NCI-H1092 (cell line): ENCODE data around the gene GPR119.
"Not testable (repeated sequence)": the region's sequence is repeated elsewhere in the genome, so short reads cannot be mapped to it uniquely, and the experiment has no call there.

Experiments
- DNase-seq: peaks from one replicate; lab custom pipeline; 2025; lab: John Stamatoyannopoulos, UW

The GPR119 gene

DNA sequence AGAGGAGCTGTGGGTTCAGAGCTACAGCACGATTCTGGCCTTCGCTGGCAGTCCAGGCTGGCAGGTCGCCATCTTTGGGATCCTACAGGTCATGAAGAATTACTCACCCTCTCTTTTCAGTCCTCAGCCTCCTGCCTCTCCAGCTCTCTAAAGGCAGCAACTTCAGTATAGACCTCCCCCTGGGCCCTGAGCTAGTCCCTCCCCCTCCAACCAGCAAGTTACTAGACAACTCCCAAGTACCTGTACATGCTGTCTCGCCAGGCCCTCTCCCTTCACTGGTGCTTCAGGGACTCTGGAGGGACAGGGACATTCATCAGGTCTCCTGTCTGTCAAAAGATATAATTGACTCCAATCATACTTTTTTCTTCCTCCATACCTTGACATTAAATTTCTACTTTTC is at the start of gene GPR119:
Gene GPR119, minus strand, starts transcription at position 155 of the 400 bp plus-strand sequence. CDS start 227 bp downstream, outside the sequence.
- no peak for DNase-seq

- not testable (repeated sequence) for DNase-seq
Observed at GRCh38 chrX:130429236-130429635, 43.8 kb upstream of the GPR119 start.

GRCh38 chrX:130426531-130426930 is 41.1 kb upstream of the GPR119 start:
- DNase-seq = no peak

DNA sequence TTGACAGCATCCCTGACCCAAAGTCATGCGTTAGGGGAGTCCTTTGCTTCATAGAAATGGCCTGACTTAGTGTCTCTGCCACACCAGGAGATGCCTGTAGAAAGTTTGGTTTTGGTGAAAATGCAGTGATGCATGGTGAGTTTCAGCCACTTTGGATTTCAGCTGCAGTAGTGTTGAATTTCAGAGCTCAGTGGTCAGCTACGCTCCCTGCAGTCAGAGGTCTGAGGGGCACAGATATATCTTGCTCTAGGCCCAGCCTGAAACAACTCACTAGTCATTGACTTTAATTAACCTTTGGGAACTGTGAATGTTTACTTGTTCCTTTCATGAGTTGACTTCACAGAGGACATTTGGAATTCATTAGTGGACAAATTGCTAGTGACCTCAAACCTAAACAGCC is 33.8 kb upstream of the GPR119 start:
- DNase-seq = no peak

DNA sequence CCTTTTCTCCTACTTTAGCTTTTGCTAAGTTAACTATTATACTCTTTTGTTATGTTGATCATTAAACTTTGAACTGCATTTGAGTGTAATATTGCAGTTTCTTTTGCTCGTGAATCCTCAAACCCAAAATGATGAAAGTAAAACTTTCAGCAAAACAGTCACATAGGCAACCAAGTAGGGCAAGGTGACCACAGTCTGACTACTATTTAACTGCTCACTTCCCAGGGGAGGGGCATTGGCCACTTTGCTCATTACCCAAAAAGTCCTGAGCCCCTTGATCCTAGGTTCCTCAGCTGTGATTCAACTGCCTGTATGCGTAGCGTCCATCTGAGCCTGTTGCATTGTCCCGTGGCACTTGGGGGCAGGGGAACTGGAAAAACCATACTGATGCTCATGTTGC is 33.3 kb upstream of the GPR119 start:
- no peak for DNase-seq

DNA sequence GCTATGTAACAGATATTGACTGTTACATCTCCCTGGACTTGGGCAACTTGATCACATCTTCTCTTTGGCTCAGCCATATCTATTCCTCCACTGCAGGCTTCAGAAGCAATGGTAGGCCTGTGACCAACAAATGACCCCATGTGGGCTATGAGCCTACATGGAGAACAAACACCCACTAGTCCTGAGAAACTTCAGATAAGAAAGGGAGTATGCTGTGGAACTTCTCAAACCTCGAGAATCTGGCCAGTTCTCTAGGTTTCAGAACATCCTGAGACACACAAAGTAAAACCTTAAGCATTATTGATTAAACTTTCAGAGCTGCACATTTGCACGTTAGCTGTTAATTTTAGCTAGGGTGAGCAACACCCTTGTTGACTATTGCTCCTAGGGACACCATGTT is 32.6 kb upstream of the GPR119 start:
- no peak for DNase-seq

DNA sequence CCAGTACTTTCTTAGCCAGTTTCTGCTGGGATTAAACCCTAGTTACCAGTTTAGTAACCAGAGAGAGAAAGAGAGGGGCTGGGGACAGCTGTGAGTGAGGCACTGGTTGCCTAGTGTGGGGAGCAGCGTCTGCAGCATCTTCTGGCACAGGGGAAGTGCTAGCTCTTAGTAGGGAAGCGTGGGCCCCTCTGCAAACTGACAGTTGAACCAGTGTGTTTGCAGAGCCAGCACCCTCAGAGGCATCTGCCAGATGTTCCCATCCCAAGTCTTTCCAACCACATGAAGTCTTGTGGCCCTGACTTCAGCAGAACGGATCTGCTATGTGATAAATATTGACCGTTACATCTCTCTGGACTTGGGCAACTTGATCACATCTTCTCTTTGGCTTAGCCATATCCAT is 31.3 kb upstream of the GPR119 start:
- no peak for DNase-seq

DNA sequence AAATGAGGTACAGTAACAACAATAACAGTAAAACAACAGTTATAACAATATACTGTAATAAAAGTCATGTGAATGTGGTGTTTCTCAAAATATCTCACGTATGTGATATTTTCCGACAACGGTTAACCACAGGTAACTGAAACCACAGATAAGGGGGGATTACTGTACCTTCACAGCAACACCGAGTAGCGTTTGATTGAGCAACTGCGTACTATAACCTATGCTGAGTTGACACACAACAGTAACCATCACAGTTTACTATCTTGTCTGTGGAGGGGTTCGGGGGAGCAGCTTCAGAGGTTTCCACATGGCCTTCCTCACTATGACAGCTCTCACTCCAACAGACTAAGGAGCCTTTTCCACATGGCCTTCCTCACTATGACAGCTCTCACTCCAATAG is 29.7 kb upstream of the GPR119 start:
- no peak for DNase-seq

DNA sequence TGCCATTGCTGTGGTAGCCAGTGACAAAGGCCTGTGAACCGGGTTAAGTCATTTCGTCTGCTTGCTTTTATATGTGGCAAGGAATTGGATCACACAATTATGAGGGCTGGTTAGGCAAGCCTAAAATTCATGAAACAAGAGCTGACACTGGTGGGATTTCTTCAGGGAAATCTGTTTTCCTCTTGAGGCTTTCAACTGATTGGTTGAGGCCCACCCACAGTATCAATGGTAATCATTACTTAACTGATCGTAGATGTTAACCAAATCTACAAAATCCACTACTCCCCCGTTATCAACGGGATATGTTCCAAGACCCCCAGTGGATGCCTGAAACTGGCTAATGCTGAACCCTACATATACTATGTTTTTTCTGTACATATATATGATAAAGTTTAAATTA is 29.3 kb upstream of the GPR119 start:
- no peak for DNase-seq

DNA sequence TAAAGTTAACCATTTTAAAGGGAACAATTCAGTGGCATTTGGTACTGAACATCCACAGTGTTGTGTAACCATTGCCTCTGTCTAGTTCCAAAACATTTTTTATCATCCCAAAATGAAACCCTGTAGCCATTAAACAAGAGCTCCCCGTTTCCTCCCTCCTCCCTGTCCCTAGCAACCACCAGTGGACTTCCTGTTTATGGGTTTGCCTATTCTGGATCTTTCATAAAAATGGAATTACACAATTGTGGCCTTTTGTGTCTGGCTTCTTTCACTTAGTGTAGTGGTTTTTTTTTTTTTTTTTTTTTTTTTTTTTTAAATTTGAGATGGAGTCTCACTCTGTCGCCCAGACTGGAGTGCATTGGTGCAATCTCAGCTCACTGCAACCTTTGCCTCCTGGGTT is 27.9 kb upstream of the GPR119 start:
- no peak for DNase-seq

DNA sequence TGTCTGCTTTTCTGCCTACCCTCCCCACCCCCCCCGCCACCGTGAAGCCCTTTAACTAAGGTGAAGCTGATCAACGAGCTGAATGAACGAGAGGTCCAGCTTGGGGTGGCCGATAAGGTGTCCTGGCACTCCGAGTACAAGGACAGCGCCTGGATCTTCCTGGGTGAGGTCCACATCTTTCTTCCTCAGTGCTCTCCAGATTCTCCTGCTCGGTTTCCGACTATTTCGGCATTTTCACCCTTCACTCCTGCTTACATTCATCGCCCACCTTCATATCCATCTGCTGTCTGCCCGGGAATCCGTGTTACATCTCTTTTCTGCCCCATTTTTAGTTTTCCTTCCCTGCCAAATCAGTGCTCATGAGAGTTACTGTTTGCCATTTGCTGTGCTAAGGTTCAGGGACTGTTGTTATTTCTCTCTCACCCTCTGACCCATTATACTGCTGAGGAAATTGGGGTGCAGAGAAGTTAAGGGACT is 16.8 kb upstream of the GPR119 start:
- DNase-seq = no peak

GRCh38 chrX:130401415-130402207 is 16.1 kb upstream of the GPR119 start, which contains the start of gene RBMX2:
TSS of gene RBMX2 (plus strand) at chrX:130401987. CDS start at chrX:130402033, 46 bp downstream.
- peak; percentile 70 for DNase-seq

GRCh38 chrX:130395341-130395740 is 9.9 kb upstream of the GPR119 start:
- no peak for DNase-seq

- DNase-seq = peak; percentile 8
Observed at GRCh38 chrX:130393451-130394074, 8.1 kb upstream of the GPR119 start.

DNA sequence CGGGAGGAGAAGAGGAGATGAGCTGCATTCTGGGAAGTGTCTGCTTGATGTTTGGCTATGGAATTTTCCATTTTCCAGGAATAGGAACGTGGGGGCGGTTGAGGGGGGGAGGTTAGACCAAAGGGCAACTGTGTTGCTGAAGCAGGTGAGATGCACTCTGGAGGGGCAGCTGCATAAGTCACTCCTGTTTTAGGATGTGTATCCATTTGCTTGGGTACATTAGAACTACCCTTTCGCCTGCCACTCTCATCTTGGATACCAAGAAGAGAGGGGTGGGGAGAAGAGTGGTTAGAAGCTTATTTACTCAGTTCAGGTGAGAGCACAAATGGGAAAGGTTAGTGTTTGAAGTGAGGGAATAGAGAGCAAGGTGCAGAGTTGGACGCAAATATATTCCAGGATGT is 934 bp upstream of the GPR119 start:
- DNase-seq = no peak

DNA sequence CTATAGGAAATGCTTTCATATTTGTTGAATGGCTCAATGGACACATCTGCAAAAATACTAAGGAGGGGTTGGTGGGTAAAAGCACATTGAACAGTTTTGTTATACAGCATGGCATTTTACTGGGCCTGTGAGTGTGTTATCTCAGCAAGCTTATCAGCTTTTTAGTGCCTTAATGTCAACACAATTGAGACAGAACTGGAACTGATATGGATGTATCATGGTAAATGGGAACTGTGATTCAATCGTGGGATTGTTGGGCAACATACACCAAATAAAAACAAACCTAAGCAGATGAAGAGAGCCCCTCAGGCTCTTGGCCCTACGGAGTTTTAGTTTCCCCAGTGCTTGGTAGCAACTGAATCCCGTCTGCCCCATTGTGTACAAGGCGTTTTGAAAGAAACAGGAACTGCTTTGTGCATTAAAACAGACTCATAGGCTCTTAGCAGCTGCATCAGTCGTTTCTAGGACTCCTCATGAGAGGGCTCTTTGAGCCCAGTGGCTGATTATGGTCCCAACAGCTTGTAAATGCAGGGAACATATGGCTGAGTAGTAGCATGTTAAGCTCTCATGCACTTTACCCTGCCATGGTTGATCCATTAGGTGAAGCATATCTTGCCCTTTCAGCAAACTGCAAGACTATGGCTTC is 7.3 kb downstream of the GPR119 start:
- DNase-seq = no peak

DNA sequence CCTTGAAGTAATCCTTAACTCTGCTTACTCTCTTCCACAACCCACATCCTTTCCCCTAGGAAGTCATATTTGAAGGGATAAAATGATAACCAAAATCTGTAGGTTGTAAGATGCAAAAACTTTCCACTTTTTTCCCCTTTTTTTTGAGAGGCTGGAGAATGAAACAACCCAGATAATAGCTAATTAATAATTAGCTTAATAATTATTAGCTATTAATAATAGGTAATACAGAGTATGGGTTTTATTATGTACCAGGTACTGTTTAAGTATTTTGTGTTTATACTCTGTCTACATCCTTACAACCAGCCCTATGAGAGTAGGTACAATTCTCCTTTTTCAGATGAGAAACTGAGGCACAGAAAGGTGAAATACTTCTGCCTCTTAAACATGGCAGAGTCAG is 9.4 kb downstream of the GPR119 start:
- DNase-seq = no peak

- not testable (repeated sequence) for DNase-seq
Observed at GRCh38 chrX:130352050-130352449, 33.4 kb downstream of the GPR119 start.

DNA sequence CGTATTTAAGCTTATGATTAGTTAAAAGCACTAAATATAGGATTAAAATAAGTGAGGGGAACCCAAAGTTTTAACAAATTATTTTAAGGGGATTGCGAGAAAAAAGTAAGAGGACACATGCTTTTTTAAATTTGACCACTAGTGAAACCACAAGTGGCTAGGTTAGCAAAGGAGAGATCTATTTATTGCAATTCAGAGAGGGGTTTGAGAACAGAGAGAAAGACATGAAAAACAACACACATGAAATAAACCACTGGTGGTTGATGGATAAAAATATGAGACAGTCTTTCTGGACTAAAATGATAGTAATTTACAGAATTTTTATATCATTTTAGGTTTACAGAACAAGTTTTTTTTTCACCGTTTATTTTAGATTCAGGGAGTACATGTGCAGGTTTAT is 33.9 kb downstream of the GPR119 start:
- DNase-seq = no peak

DNA sequence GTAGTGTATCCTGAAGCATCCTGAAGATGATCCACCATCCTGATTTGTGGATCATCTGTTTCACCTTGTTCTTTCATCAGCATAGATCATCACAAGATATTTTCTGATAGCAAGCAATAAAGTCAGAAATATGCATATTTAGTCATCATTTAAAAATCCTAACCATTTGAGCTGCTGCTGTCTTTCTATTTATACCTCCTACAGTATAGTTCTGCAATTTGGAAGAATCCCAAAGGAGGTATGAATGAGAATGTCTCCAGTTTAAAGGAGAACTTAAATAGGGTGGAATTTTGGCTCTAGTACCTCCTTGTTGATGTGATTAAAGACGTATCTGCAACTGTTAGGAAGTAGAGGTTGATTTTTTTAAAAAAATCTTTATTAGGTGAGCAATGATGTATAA is 38.2 kb downstream of the GPR119 start:
- no peak for DNase-seq

DNA sequence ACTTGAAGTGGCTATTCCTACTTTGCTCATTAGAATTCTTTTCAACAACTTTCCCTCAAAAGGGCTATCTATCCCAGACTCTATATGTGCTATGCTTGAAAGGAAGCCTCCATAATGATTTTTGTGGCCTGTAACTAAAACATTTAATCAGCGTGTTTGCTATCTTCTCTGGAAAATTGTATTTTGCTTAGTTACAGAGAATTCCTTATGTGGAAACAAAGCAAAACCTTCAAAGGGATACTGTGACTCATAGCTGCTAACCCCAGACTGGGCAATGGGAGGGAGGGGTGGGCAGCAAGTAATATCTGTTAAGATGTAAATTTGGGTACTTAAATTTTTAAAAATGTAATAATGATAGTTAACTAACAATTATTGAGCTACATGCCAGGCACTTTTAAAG is 42.1 kb downstream of the GPR119 start:
- DNase-seq = no peak

DNA sequence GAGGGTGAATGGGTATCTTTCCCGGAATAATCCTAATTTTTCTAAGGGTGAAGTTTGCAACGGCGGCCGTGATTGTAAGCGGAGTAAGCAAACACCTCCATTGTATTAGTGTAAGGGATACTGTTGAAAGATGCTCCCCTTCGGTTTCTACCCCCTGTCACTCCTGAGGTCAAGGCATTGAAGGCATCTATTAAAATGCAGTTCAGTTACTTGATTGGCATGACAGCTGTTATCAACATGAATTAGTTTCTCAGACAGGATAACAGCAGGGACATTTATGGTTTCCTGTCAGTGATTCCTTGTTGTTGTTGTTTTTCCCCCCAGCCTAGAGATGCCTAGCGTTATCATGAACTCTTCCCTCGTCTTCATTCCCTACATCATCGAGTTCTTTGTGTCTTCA is 45.2 kb downstream of the GPR119 start:
- no peak for DNase-seq
